Purkinje cell (primary cell): ENCODE measurements around the gene ZNF235. TPM values are rescaled to one million over a fixed set of nuclear protein-coding genes. Genes with fewer than 3 reads are reported as not detected.

Source experiments
- polyA plus RNA-seq: library from polyadenylated mRNA; unstranded; fragments of >200 nt; fragmentation: Nextera tagmentation; gene quantifications from 2 replicates; pipeline ENCODE4 v1.2.1, GENCODE V29; 2014

Gene ZNF235
- 0.28 and 4.7 TPM in 2 replicates for polyA plus RNA-seq

GRCh38 chr19:44304659-44305193 is at the start of gene ZNF235:
Gene ZNF235 (minus strand): TSS chr19:44305025. CDS start chr19:44303404, 1,621 bp downstream.

Other genes starting within 250 kb of the ZNF235 start
- 1.2 and 1.7 TPM in 2 replicates for gene ZNF284, start 232.9 kb downstream of the ZNF235 start, polyA plus RNA-seq
- 6.9 and 12.1 TPM in 2 replicates for gene ZNF224, start 210.7 kb downstream of the ZNF235 start, polyA plus RNA-seq
- 1.1 and 2.7 TPM in 2 replicates for gene ZNF225, start 191.6 kb downstream of the ZNF235 start, polyA plus RNA-seq
- gene ZNF234, start 163.5 kb downstream of the ZNF235 start, polyA plus RNA-seq: 10.9 and 15.5 TPM in 2 replicates
- 389 and 436 TPM in 2 replicates for gene ZNF226, start 139.9 kb downstream of the ZNF235 start, polyA plus RNA-seq
- gene ZNF227, start 92.5 kb downstream of the ZNF235 start, polyA plus RNA-seq: 7.1 and 18.7 TPM in 2 replicates
- 5.2 and 9.0 TPM in 2 replicates for gene ZNF233, start 45.1 kb downstream of the ZNF235 start, polyA plus RNA-seq
- gene ZNF112, start 51.7 kb upstream of the ZNF235 start, polyA plus RNA-seq: 4.1 and 13.7 TPM in 2 replicates
- 2.3 and 12.3 TPM in 2 replicates for gene ZNF285, start 96.6 kb upstream of the ZNF235 start, polyA plus RNA-seq
- gene ZNF229, start 143.4 kb upstream of the ZNF235 start, polyA plus RNA-seq: 3.3 and 5.1 TPM in 2 replicates
- gene ZNF180, start 195.5 kb upstream of the ZNF235 start, polyA plus RNA-seq: 4.9 and 7.1 TPM in 2 replicates
- gene CEACAM20, start 224.7 kb upstream of the ZNF235 start, polyA plus RNA-seq: not detected in 2 replicates